HG03558 (cell line): Measurements from ENCODE around the gene LRRC56.
"Not testable (repeated sequence)": the region's sequence is repeated elsewhere in the genome, so short reads cannot be mapped to it uniquely, and the experiment has no call there.

Experiments used
- ATAC-seq: cut with Tn5 transposase; IDR thresholded peaks from one replicate; pipeline ENCODE4 v1.9.1; 2021; ENCODE audit warnings: moderate number of reproducible peaks; ENCODE audit not compliant: unreplicated experiment; ENCODE audit errors: extremely low read depth

Gene LRRC56

DNA sequence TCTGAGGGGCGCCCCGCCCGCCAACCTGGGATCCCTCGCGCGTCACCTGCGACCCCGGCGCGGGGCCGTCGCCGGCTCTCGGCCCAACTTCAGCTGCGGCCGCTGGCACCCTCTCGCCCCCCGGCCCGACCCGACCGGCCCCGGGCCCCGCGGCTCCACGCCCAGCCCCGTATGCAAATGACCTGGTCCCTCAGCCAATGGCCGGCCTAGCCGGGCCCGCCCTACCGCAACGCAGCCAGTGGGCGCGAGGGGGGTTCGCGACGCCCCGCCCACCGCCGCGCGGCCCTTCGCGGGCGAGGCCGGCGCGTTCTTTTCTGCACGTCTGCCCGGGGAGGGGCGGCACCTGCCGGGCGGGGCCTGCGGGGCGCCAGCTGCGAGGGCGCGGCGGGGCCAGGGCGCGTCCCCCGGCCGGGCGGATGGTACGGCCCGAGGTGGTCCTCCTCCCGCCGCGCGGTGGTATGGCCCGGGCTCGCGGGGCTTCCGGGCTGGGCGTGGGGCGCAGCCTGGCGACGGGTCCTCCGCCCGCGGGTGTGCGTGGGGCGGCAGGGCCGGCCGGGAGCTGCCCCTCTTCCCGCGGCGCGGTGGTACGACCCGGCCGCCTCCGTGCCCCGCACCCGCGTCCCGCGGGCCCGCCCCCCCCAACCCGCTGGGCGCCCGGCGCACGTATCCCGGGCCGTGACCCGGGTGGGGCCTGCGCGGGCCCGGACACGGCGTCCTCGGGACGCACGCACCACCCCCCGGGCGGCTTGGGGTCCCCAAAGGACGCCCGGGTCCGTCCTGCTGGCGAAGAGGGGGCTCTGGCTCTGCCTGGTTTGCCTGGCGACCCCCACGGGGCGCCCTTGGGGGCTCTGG, 31.2 kb downstream of the LRRC56 start:
- ATAC-seq, result peak; percentile 70

DNA sequence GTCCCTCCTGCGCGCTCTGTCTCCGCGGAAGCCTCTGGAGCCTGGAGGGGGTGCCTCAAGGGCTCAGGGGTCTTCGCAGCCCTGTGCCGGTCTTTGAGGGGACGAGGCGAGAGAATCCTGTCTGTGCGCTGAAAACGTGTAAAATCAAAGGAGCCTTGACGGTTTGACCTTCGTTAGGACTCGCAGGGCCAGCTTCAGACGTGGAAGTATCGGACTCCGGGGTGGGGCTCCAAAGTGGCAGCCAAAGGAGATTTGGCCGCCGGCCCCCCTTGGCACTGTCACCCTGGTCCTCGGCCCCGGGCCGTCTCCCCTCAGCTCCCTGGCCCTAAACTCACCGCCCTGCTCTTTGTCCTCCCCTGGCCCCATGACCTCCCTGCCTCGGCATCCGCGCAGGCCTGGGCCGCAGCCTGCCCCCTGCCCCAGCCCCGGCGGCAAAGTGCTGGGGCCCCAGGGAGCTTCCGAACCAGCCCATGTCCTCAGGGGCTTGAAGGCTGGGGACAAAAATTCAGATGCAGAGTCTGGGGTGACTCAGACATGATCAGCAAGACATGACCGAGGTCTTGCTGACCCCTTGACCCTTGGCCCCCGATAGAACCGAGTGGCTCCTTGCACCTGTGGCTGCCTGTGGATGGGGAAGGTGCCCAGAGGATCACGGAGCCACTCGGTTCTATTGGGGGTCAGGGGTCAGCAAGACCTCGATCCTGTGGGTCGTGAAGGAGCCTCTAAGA, 32.0 kb downstream of the LRRC56 start:
- ATAC-seq, result no peak

DNA sequence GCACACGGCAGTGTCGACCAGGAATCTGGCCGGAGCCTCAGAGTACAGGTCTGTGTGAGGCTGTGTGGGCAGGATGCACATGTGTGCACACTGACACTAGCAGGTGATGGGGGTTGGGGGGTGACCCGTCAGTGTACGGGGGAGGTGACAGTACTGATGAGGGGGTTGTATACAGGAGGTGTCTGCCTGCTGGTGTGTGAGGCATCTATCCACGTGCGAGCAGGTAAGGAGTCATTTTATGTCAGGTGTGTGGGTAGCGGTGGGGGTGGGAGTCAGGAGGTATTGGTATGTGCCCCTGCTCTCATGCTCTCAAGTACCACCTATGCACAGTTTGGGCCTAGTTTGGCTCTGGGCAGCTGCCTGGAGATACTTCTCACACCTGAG, 34.5 kb downstream of the LRRC56 start:
- no peak for ATAC-seq

DNA sequence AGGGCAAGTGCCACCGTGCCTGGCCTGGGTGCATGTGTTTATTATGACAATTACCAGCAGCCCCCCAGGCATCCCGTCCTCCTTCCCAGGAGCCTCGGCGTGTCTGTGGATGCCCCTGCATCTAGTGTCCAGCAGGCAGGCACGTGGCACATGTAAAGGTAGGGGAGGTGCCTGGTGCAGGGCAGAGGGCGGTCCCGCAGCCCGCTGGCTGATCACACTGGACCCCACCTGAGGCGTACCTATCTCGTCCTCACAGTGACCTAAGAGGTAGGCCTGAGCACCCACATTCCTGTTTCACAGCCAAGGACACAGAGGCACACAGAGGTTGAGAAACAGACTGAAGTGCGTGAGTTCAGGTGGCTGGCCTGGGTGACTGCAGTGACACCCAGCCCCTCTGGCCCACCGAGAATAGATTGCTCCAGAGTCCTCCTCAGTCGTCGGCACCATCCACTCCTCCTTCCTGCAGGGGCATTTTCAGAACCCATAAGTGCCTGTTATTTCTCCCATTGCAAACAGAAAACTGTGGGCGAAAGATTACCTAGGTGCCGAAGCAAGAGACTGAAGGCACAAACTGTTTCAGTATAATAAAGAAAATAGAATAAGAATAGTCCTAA, 35.9 kb downstream of the LRRC56 start:
- ATAC-seq, result no peak

DNA sequence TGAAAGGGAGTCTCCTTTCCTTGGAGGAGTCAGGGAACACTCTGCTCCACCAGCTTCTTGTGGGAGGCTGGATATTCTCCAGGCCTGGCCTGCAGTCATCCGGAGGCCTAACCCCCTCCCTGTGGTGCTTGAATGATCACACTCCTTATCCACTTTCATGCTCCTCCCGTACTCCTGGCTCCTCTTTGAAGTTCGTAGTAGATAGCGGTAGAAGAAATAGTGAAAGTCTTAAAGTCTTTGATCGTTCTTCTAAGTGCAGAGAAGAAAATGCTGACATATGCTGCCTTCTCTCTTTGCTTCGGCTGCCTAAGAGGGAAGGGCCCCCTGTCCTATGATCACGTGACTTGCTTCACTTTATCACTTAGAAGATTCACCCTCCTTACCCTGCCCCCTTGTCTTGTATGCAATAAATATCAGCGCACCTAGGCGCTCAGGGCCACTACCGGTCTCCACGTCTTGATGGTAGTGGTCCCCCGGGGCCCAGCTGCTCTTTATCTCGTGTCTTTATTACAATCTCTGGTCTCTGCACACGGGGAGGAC, 36.8 kb downstream of the LRRC56 start:
- not testable (repeated sequence) for ATAC-seq

DNA sequence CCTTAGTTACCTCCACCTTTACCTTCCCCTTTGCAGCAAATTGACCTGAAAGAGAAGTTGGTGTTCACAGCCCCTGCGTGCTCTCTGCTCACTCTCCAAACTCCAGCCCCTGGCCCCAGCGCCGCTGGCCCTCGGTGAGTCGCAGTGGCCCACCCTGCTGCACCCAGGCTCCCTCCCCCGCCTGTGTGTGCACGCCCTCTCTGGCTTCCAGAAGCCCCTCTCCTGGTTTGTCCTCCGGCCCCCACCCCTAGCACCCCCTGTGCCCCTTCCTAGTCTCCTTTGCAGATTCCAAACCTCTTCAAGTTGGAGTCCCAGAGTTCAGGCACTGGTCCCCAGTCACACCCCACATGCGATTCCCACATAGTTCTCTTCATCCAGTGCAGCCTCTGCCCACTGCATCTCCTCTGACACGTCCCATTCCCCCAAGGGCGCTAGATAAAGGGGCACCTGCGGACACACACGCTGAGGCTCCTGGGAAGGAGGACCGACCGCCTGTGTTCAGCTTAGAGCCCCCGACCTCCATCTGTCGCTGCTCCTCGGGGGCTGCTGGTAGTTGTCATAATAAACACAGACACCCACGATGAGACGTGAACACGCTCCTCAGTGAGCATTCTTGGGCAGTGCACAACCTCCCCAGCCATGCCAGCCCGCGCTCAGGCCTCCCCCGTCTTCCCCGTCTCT, 37.4 kb downstream of the LRRC56 start:
- ATAC-seq, result no peak

DNA sequence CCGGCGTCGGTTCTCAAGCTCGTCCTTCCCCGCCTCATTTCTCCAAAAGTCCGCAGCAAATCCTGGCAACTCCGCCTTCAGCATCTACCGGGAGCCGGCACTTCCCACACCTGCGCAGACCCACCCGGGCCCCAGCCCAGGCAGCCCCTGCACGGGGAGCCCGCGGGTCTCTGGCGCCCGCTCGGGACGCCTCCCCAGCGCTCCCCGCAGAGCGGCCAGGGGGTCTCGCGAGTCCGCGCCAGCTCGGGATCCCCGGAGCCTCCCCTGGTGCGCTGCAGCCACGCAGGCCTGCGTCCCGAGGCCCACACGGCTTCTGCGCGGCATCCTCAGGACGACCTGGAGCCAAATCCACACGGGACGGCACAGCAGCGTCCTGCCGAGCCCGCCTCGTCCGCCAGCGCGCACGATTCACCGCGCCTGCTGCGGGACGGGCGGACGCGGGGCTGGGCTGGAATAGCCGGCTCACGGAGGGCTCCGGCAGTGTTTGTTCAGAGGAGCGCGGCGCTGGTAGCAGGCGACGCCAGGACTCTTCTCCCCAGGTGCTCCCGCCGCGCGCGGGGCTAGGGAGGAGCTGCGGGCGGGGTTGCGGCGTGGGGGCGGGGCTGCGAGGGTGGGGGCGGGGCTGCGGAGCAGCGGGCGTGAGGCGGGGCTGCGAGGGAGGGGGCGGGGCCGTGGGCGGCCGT, 38.1 kb downstream of the LRRC56 start:
- no peak for ATAC-seq

DNA sequence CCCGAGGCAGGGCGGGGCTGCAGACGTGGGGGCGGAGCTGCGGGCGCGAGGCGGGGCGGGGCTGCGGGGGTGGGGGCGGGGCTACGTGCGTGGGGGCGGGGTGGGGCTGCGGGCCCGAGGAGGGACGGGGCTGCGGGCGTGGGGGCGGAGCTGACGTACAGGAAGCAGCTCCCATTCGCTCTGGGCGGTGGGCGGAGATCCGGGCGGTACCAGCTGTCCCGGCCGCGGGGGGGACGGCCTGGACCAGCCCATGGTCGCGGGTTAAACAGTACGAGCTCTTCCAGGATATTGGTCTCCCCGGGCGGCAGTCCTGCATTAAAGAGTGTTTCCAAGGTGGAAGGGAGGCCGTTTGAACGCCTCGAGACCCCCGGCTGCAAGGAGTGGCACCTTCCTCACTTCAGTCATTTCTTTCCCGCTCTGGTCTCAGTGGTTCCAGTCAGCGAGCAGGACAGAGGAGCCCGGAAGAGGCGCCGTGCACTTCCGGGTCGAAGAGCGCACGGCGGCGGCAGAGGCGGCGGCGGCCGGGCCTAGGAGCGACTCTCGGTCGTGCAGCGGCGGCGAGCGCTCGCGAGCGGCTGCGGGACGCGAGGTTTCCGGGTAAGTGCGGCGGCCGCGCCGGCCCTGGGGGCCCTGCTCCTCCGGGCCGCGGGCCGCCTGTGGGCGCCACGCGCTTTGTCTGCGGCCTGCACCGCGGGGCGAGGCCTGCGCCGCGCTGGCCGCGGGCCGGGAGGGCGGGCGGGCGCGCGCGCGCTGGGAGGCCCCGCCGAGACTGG, 38.9 kb downstream of the LRRC56 start, which contains the start of gene PHRF1:
Gene PHRF1, plus strand, starts transcription at position 475 of the 773 bp plus-strand sequence. CDS start 5,043 bp downstream, outside the sequence.
- peak; percentile 55 for ATAC-seq

DNA sequence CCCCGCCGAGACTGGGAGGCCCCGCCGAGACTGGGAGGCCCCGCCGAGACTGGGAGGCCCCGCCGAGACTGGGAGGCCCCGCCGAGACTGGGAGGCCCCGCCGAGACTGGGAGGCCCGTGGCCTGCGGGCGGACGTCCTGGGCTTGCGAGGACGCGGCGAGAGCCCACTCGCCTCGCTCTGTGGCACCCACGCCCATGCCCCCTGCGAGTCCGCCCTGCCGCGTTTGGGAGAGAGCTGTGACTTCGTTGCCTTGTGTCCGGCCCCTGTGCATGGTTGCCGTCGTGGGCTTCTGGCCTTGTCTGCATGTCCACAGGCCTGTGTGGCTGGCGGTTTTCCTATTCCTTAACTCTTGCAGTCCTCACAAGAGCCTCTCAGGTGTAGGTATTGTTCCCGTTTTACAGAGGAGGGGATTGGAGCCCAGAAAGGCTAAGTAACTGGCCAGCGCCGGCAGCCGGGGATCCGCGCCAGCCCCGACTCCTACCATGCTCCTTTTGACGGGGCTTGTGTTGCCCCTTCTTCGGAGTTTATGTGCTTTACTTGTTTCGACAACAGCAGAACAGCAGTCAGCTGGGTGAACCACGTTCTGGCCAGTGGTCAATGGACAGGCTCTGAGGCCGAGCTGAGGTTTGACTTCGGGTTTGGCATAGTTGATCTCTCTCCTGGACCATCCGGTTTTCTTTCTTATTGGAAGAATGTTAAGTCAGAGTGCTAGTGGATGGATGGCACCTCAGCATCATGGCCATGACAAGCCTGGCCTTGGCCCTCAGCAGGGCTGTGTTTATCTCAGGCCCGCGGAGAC, 39.7 kb downstream of the LRRC56 start:
- no peak for ATAC-seq

DNA sequence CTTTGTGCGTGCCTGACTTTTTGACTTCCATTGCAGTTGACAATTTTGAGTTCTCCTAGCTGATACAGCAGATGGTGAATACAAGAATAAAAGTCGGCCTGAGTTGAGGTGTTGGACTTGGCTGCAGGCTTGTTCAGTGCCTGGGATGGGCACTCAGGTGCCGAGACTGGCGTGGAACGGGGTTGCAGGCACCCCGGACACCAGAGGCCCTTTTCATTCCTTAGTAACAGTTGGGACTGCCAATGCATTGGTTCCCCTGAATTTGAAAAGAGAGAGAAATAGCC, 40.2 kb downstream of the LRRC56 start:
- no peak for ATAC-seq

DNA sequence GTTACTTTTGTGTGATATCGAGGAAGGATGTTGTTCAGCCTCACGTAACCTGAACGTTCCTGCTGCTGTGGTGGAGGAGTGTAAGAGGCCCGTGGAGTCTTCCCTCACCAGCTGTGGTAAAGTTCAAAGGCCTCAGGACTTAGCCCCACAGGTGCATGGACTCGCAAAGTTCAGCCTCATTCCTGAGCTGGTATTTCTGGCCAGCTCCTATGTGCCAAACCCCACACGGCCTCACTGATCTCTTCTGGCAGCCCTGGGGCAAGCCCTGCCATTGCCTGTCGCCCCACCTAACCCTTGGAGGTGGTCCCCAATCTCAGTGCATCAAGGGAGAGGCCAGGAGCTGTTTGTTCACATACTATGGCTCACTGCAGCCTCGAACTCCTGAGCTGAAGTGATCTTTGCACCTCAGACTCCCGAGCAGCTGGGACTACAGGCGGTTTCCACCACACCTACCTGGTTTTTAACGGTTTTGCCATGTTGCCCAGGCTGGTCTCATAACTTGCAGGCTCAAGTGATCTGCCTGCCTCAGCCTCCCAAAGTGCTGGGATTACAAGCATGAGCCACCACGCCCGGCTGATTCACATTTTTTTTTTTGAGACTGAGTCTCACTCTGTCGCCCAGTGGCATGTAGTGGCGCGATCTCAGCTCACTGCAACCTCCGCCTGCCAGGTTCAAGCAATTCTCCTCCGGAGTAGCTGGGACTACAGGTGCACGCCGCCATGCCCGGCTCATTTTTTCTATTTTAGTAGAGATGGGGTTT, 41.1 kb downstream of the LRRC56 start:
- ATAC-seq, result no peak

DNA sequence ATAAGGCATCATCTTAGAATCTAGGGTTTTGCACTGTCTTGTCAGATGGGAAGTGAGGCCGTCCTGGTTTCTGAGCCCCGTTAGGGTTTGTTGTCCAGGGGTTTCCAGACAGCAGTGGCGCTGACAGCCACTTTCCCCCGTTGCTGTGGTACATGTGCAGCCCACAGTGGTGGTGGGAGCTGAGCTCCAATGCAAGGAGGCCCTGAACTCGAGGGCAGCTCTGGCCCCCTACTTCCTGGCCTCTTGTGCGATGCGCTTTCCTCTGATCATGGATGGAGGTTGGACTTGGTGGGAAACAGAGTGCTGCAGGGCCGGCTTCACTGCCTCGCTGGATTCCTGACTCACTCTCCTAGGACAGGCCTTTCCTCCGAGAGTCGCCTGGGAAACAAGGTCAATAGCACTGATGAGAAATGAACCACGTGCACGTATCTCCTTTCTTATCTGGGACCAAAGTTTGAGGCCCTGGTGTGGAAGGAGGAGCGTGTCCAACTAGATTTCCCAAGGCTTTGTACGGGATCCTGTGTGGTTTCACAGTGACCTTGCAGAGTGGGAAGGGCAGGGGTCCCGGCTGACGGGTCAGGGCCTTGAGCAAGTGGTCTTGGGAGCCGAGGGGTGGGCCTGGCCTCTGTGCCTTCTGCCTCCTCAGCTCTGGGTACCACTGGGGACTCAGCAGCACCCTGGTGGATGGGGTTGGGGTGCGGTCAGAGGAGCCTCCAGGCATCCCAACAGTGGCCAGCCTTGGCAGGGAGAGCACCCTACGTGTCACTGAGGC, 42.7 kb downstream of the LRRC56 start:
- ATAC-seq, result no peak

DNA sequence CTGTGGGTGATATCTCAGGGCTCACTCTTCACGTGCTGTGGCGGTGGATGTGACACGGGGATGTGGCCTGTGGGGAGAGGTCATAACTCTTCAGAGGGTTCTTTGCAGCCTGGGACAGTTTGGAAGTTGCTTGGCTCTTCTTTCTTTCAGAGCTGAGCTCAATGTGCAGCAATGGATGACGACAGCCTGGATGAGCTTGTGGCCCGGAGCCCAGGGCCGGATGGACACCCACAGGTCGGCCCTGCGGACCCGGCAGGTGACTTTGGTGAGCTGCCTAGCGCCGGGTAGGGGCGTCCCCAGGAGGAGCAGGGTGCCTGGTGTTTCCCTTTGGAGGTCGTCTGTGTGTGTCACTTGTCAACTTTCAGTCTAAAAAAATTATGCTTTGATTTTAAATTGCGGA, 44.0 kb downstream of the LRRC56 start:
- no peak for ATAC-seq

DNA sequence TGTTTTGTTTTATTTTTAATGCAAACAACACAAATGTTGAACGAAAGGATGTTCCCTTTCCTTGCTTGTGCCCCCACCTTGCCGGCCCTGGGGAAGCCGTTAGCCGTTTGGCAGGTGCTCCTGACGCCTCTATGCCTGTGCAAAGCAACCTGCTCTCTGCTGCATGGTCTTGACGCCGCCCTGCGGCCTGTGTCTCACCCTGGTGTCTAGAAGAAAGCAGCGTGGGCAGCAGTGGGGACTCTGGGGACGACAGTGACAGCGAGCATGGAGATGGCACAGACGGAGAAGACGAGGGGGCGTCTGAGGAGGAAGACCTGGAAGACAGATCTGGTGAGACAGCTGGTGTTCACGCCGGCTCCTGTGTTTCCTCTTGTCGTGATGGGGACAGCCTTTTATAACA, 44.4 kb downstream of the LRRC56 start:
- ATAC-seq, result no peak

DNA sequence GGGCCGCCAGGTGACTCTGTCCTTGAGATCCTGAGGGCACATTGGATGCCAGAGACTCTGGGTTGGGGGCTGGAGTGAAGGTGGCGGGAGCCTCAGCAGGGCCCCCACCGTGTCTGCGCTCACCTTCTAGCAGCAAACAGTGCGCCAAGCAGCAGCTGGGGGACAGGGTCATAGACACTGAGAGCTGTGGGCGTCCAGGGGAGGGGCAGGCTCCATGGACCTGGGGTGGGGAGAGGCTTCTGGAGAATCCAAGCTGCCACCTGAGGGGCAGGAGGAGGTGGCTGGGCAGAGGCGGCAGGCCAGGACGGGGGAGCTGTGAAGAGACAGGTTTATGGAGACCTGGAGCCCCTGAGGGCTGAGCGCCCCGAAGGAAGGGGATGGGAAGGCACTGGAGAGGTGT, 47.0 kb downstream of the LRRC56 start:
- ATAC-seq, result no peak

DNA sequence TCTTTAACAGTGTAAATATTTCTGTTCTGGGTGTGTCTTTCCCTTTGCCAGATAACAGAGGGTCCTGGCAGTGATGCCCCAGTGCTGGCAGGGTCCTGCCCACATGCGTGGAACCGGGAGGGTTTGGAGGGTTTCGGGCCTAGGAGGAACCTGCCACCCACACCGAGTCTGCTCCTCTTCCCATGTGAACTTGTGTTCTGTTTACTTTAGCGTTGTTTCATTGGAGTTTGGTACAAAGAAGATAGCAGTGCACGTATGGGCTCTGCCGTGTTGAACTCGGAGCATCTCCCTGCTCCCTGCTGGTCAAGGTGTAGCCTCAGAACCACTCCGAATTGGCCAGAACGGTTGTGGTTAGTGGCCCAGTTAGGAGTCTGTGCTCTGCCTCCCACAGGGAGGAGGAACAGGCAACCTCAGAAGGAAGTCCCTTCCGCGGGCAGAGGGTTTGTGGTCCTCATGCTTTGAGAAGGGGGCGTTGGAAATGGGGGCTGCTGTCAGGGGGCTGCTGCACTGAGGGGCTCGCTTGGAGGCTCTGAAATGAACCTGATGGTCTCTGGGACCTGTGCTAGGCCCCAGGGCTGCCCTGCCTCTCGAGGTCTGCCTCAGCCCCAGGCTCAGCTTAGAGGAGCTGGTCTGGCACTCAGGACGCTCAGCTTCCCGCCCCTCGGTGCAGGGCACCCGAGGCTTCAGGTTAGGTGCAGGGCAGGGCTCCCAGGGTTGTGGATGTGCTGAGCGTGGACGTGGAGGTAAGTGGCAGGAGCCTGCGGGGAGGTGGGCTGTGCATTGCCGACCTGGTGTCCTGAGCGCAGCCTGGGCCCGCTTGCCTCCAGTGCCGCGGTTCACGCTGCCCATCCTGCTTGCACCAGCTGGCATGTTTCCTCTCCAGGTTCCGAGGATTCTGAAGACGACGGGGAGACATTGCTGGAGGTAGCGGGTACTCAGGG, 49.3 kb downstream of the LRRC56 start:
- ATAC-seq, result no peak
